Heart left ventricle (tissue), 13 donors: ENCODE results near the gene GPD1.

Source experiments
- POLR2A ChIP-seq, 2 donors: fragments of 450-650 bp; IDR thresholded peaks; one replicate each; pipeline ENCODE4 v1.6.1; 2017; ENCODE audit warnings: antibody characterized with exemption in 2 of 2, mild to moderate bottlenecking in 2 of 2, moderate library complexity in 2 of 2
- TF ChIP-seq, protein P1 (sequence below), 12 donors: fragments of 200-600 bp; sonication (generic) in 4 of 12; IDR thresholded peaks; one replicate each; pipeline versions ENCODE4 v1.5.0 to v1.8.0; 2018 to 2022; ENCODE audit warnings: antibody characterized with exemption in 12 of 12, mild to moderate bottlenecking in 5 of 12
- donor health status: ischemic (EF 13 %, LVEDD 7.1; RV severe dilation, severe dysfunction).
- donor health status: DM: no; HTN: yes; CAD: no.
- donor health status: DM: no; HTN: no; CAD: no.
- donor health status: ischemic (EF 25% LVEDD 6.9; RV normal size, moderate dysfunction).
- donor health status: ischemic (EF 25% LVEDD 5.7; RV mildly dilated, moderate dysfunction).
- donor health status: ischemic (EF 35%, LVEDD 5.7; RV mildly dilated, moderate dysfunction).
- donor health status: nonischemic (EF 11% LVEDD 7.7; RV severe dilation, severe dysfunction).
- donor health status: DM: yes; HTN: yes; CAD: no.
- donor health status: PGD.
- donor health status: ischemic (EF 29% LVEDD 5.4; RV normal size, mild dysfunction).
- donor health status: nonischemic (EF 23%, LVEDD 6.1; RV moderate dilation, normal function).

DNA sequence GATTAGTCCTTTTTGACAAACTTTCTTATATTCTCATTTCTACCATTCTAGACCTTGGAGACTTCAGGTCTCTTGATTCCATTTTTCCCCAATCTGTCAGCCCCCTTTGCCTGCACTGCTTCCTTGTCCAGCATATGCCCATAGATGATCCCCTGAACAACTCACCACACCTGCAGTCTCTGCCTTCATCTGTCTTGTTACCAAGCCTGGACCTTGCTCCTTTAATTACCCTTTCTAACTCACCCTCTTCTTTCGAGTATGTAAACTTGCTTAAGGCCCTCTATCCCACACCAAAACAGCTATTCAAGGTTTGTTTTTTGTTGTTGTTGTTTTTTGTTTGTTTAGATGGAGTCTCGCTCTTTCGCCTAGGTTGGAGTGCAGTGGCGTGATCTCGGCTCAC is 17.8 kb downstream of the GPD1 start:
- TF ChIP-seq, protein P1, sequence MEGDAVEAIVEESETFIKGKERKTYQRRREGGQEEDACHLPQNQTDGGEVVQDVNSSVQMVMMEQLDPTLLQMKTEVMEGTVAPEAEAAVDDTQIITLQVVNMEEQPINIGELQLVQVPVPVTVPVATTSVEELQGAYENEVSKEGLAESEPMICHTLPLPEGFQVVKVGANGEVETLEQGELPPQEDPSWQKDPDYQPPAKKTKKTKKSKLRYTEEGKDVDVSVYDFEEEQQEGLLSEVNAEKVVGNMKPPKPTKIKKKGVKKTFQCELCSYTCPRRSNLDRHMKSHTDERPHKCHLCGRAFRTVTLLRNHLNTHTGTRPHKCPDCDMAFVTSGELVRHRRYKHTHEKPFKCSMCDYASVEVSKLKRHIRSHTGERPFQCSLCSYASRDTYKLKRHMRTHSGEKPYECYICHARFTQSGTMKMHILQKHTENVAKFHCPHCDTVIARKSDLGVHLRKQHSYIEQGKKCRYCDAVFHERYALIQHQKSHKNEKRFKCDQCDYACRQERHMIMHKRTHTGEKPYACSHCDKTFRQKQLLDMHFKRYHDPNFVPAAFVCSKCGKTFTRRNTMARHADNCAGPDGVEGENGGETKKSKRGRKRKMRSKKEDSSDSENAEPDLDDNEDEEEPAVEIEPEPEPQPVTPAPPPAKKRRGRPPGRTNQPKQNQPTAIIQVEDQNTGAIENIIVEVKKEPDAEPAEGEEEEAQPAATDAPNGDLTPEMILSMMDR (IDR thresholded peaks at IDR 0.05) = no peak
- no peak for TF ChIP-seq POLR2A (IDR thresholded peaks at IDR 0.05)
